ENCODE measurements around the gene GRIK4. TPM values are rescaled to one million over a fixed set of nuclear protein-coding genes. Genes with fewer than 3 reads are reported as not detected.

GRIK4 gene
- total RNA-seq, 1 donor from 2014 or later, result 2.2 TPM

DNA sequence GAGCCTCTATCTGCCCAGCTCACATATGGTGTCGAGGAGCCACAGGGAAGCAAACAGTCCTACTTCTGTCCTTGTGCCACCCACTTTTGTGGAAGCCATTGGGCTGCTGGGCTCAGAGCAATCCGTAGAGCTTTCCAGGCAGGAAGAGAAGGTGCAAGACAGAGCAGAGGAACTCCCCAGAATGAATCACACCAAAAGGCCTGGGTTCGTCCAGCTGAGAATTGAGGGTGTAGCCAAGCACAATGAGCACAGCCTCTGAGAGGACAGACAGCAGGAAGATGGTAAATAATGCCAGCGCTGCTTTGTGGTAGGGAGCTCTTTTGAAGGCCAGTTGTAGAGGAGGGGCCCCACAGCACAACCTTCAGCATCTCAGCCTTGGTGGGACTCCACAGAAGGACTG is 237.8 kb downstream of the GRIK4 start:
- H3K9ac ChIP-seq (ENCODE audit: low read length), result no peak overlapping the region
- Mint-ChIP-seq H3K27ac (ENCODE audit: unreplicated experiment) (no peak overlapping the region), H3K4me1 (ENCODE audit: low read depth, unreplicated experiment) (peaks cover 13% of the 10 kb centered on the region), H3K4me3 (ENCODE audit: unreplicated experiment) (no peak overlapping the region), H3K9me3 (ENCODE audit: unreplicated experiment) (no peaks in the 10 kb centered on the region), H3K36me3 (ENCODE audit: low read depth, unreplicated experiment) (peaks cover 5% of the 10 kb centered on the region), H3K27me3 (ENCODE audit: low read depth, unreplicated experiment) (peaks cover 9% of the 10 kb centered on the region)
- no peaks in the 10 kb centered on the region for H3K79me2 ChIP-seq (ENCODE audit: insufficient read depth, low read length)
- H4K20me1 ChIP-seq (ENCODE audit: insufficient read depth, low read length), result no peaks in the 10 kb centered on the region
- TF ChIP-seq, protein P1, sequence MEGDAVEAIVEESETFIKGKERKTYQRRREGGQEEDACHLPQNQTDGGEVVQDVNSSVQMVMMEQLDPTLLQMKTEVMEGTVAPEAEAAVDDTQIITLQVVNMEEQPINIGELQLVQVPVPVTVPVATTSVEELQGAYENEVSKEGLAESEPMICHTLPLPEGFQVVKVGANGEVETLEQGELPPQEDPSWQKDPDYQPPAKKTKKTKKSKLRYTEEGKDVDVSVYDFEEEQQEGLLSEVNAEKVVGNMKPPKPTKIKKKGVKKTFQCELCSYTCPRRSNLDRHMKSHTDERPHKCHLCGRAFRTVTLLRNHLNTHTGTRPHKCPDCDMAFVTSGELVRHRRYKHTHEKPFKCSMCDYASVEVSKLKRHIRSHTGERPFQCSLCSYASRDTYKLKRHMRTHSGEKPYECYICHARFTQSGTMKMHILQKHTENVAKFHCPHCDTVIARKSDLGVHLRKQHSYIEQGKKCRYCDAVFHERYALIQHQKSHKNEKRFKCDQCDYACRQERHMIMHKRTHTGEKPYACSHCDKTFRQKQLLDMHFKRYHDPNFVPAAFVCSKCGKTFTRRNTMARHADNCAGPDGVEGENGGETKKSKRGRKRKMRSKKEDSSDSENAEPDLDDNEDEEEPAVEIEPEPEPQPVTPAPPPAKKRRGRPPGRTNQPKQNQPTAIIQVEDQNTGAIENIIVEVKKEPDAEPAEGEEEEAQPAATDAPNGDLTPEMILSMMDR (IDR thresholded peaks at IDR 0.05; ENCODE audit: insufficient read depth, low read depth, low read length), result no peak
- TF ChIP-seq EZH2 (IDR thresholded peaks at IDR 0.05; ENCODE audit: insufficient read depth, low read length), result no peak
- no peak overlapping the region for H2AFZ ChIP-seq (ENCODE audit: low read depth, low read length)
- no peak overlapping the region for H3K27ac ChIP-seq (ENCODE audit: low read depth, low read length)
- no peak overlapping the region for H3K4me3 ChIP-seq (ENCODE audit: insufficient read depth, low read depth, low read length)
- H3K4me1 ChIP-seq (ENCODE audit: insufficient read depth, low read length), result no peaks in the 10 kb centered on the region
- no peaks in the 10 kb centered on the region for H3K9me3 ChIP-seq (ENCODE audit: insufficient read depth, low read depth, low read length)
- DNase-seq (ENCODE audit: low read depth) (no peak), FAIRE-seq (no peak)
- H3K36me3 ChIP-seq (ENCODE audit: insufficient read depth, low read length), result no peaks in the 10 kb centered on the region
- H3K4me2 ChIP-seq (ENCODE audit: low read length), result no peak overlapping the region
- peaks cover 6% of the 10 kb centered on the region for H3K27me3 ChIP-seq (ENCODE audit: insufficient read depth, low read length)

DNA sequence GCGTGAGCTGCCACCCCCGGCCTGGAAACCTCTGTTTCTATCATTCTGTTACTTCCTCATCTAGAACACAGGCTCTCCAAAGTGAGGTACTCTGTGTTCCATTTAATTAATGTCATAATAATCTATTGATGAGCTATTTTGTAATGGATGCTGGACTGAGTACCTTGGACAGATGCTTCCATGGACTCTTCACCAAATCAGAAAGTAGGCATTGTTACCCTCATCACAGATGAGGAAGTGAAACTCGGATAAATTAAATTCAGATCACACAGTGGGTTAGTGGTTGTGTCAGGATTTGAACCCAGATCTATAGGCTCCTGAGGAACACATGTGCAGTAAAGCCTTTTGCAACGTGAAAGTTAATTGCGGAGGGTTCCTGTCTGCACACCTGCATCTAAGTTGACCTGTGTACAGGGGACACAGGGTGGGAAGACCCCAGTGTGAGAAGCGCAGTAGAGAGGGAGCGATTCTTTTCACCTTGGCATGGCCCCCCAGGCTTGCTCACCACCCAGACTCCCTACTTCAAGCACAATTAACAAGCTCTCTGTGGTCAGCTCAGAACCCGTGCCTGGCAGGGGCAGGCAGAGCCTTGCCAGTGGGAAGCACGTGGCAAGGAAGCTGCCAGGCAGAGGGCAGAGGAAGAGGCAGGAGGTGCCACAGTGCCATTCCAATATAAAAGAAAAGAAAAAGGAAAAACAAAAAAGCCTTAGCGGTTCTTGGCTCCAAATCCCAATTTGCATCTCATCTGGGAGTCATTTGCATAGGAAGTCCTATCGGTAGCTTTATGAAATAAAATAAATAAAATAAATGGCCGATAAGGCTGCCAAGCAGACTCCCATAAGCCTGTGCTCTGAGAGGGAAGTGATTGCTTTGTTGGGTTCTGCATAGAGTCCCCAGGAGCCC is 239.3 kb downstream of the GRIK4 start:
- Histone ChIP-seq H3K4me1 (ENCODE audit: insufficient read depth, low read length) (no peaks in the 10 kb centered on the region), H3K36me3 (ENCODE audit: insufficient read depth, low read length) (no peaks in the 10 kb centered on the region)
- no peak for FAIRE-seq

More for the DNA sequence above, 239.3 kb downstream of the GRIK4 start:
- H3K27ac Mint-ChIP-seq (ENCODE audit: unreplicated experiment), result no peak overlapping the region
- H3K9me3 Mint-ChIP-seq (ENCODE audit: unreplicated experiment), result no peaks in the 10 kb centered on the region
- Histone ChIP-seq H3K79me2 (ENCODE audit: insufficient read depth, low read length) (no peaks in the 10 kb centered on the region), H3K27ac (ENCODE audit: low read depth, low read length) (no peak overlapping the region), H3K4me2 (ENCODE audit: low read length) (no peak overlapping the region), H4K20me1 (ENCODE audit: insufficient read depth, low read length) (no peaks in the 10 kb centered on the region), H3K4me3 (ENCODE audit: insufficient read depth, low read depth, low read length) (no peak overlapping the region), H3K9me3 (ENCODE audit: insufficient read depth, low read depth, low read length) (no peaks in the 10 kb centered on the region), H3K9ac (ENCODE audit: low read length) (no peak overlapping the region), H2AFZ (ENCODE audit: low read depth, low read length) (no peak overlapping the region), H3K27me3 (ENCODE audit: insufficient read depth, low read length) (peaks cover 6% of the 10 kb centered on the region)
- DNase-seq (ENCODE audit: low read depth), result no peak
- no peak for TF ChIP-seq EZH2 (IDR thresholded peaks at IDR 0.05; ENCODE audit: insufficient read depth, low read length)
- TF ChIP-seq, protein P1 (IDR thresholded peaks at IDR 0.05; ENCODE audit: insufficient read depth, low read depth, low read length), result no peak
- peaks cover 13% of the 10 kb centered on the region for H3K4me1 Mint-ChIP-seq (ENCODE audit: low read depth, unreplicated experiment)
- H3K36me3 Mint-ChIP-seq (ENCODE audit: low read depth, unreplicated experiment), result peaks cover 3% of the 10 kb centered on the region
- H3K27me3 Mint-ChIP-seq (ENCODE audit: low read depth, unreplicated experiment), result peaks cover 7% of the 10 kb centered on the region
- H3K4me3 Mint-ChIP-seq (ENCODE audit: unreplicated experiment), result no peak overlapping the region
